Measurements from ENCODE around the gene ANKK1. TPM values are rescaled to one million over a fixed set of nuclear protein-coding genes. Genes with fewer than 3 reads are reported as not detected.

Gene ANKK1
- total RNA-seq, 1 donor from 2014 or later = 0.15 TPM

DNA sequence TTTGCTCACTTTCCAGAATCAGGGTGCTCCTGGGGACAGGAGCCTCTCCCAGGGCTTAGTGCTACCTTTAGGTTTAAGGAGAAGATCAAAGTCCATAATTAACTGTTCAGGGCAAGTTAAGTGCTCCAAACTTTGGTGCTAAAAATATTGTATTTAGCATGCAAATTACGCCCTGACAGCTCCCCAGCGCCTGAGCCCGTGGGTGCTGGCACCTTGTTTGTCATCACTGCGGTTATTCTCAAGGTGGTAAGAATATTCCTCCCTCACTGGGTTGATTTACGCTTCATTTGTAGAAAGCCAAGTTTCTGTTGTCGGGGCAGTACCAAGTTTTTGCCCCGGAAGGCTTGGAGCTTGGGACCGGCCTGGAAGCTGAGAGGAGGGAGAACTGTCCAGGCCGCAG lies 21.3 kb downstream of the ANKK1 start:
- no peak for DNase-seq (ENCODE audit: low read depth)

DNA sequence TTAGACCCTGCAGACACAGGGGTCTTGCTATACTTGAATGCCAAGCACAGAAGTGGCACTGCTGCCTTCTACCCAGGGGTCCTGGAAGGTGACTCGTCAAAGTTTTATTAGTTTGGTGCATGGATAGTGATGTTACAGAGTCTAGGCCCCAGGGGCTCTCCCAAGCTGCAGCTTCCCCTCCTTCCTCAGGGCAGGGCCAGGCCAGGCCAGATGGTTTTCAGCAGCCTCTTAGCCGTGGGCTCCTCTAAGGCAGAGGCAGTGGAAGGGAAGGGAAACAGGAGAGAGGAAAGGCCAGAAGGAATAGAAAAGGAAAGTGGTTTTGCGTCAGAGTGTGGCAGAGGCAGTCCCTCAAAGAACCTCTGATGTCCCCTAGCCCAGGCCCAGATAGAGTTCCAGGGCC lies 21.9 kb downstream of the ANKK1 start:
- no peak for DNase-seq (ENCODE audit: low read depth)

DNA sequence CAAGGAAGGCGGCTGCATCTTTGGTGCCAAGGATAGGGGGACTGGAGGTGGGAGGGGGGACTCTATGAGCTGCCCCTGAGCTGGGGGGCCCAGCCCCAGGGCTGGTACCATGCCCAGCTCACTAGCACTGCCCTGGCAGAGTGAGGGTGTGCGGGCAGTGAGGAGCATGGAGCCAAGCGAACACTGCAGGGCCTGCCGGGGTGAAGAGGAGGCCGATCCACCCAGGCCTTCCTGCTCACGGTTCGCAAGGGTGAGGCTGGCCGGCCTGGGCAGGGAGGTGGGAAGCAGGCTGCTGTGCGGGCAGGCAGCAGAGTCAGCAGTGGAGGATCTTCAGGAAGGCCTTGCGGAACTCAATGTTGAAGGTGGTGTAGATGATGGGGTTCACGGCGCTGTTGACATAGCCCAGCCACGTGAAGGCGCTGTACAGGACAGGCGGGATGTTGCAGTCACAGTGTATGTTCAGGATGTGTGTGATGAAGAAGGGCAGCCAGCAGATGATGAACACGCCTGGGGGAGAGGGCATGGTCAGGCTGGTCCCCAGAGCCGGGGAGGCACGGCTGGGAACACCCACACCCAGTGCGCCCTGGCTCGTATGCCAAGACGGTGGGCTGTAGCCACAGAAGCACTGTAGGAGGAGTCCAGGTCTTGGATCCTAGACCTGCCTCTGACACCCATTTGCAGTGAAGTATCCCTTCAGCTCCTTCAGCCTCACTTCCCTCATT lies 23.0 kb downstream of the ANKK1 start:
- no peak for DNase-seq (ENCODE audit: low read depth)

GRCh38 chr11:113411536-113411935 lies 24.0 kb downstream of the ANKK1 start:
- no peak for DNase-seq (ENCODE audit: low read depth)

DNA sequence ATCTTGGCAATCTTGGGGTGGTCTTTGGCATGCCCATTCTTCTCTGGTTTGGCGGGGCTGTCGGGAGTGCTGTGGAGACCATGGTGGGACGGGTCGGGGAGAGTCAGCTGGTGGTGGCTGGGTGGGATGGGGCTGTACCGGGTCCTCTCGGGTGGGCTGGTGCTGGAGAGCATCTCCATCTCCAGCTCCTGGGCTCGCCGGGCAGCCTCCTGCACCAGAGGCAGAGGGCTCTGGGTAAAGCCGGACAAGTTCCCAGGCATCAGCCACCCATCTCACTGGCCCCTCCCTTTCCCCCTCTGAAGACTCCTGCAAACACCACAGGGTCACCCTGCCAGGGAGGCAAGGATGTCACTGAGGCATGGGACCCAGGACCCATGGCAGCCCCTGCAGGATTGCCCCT lies 25.1 kb downstream of the ANKK1 start:
- no peak for DNase-seq (ENCODE audit: low read depth)

- DNase-seq (ENCODE audit: low read depth) = no peak
These were observed 27.8 kb downstream of the ANKK1 start for GRCh38 chr11:113415343-113415742.

GRCh38 chr11:113417428-113417827 lies 29.8 kb downstream of the ANKK1 start:
- DNase-seq (ENCODE audit: low read depth) = no peak

DNA sequence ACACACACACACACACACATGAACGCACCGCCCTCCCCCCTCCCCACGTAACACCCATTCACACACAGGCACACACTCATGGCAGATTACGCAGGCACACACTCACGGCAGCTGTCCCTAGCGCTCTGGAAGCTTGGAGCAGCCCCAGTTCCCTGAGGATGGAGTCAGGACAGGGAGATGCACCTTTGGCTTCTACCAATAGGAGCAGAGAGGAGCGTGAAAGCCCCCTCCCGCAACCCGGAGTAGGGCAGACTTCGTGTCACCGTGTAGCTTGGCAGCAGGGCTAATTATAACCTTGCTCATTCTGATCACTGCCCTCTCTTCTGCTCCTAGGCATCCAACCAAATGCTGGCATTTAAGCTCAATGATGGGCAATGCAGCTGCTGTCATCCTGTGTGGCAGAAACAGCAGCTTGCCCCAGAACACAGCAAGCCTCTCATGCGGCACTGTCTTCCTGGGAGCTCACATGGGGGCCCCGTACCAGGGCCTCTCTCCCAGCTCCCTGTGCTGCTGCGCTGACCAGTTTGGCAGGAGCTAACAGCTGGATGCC lies 31.9 kb downstream of the ANKK1 start:
- no peak for DNase-seq (ENCODE audit: low read depth)

- no peak for DNase-seq (ENCODE audit: low read depth)
These were observed 33.2 kb downstream of the ANKK1 start for GRCh38 chr11:113420808-113421207.

DNA sequence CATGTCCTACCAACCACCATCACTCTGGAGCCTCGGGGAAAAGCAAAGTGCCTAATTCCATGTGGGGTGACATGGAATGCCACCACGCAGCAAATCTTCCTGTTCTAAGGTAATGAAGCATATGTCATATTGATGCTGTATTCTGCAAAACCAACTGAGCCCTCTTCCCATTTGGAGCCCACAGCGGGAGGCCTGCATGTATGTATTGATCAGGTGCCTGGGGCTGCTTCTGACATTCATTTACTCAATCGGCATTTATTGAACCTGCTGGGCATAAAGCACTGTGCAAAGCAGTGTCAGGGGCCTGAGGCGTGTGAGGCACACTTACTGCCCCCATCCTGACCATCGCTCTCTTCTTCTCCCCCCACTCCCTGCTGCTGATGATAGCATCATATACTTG lies 39.1 kb downstream of the ANKK1 start:
- no peak for DNase-seq (ENCODE audit: low read depth)

DNA sequence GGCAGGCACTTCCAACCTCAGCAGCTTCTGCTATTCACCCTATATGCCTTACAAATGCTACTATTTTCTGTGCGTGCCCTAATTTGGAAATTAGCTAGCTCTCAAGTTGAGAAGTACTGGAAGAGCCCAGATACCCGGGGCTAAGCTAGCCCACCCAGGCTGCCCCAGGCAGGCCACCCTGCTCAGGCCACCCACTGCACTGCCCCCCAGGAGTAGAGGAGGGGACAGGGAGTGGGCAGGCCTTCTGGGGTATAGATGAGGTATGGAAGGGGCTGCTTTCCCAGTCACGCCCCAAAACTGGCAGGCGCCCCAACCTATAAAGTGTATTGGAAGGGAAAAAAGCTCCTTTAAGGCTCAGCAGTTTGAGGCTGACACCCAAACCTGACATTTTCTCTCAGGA lies 44.2 kb downstream of the ANKK1 start:
- no peak for DNase-seq (ENCODE audit: low read depth)

- no peak for DNase-seq (ENCODE audit: low read depth)
These were observed 47.8 kb downstream of the ANKK1 start for GRCh38 chr11:113435190-113435968.

- no peak for DNase-seq (ENCODE audit: low read depth)
These were observed 49.2 kb downstream of the ANKK1 start for GRCh38 chr11:113436672-113437252.

DNA sequence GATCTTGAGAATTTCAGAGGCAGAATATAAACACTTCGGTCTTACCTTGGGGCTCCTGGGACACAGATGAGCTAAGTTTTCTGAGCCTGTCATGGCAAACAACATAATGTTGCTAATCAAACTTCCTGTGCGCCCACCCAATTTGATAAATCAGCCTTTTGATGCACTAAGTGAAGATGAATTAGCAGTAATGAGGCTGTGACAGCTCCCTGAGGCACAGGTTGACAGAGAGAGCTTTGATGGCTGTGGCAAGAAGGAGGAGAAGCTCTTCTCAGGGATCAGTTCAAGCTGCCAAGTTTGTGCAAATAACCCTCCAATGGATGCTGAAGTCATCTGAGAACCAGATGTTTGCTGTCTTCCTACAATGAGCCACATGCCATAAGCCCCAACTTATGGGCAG lies 53.2 kb downstream of the ANKK1 start:
- no peak for DNase-seq (ENCODE audit: low read depth)

DNA sequence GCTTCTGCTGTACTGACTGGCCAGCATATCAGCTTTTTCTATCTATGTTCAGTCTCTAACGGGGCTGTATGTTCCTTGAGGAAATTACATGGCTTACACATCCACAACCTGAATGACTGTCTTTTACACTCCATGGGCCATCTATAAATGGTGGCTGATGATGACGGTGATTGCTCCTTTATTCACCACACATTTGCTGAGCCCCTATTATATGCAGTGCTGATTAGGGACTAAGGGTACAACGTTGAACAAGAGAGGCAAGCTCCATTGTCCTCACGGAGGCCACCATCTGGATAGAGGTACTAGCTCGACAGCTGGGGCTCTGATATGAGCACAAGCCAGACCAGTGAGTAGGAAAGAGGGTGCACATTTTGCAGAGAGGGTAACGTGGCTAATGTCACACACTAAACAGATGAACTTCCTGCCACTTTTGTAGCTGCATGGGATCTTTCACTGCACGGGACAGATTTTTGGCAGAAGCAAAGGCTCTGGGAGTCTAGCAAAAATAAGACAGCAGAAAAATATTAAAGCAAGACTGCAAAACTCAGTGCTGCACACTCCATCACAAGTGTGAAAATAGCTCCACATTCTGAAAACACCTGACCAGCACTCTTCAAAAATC lies 57.0 kb downstream of the ANKK1 start:
- no peak for DNase-seq (ENCODE audit: low read depth)

DNA sequence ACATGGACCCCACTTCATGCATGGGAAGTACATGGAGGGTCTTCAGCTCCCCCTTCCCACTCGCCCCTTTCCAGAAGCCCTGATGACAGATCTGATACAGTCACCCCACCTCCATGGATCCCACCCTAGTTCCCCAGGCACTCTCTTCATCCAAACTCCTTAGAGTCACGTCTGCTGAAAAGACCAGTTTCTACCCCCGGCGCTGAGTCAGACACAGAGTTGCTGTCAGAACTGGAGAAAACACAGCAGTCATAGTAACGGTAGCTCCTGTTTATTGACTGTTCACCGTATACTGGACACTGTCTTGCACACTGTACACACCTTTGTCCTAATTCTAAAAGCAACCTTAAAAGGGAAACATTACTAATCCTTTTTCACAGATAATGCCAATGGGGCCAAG lies 58.5 kb downstream of the ANKK1 start:
- no peak for DNase-seq (ENCODE audit: low read depth)

- no peak for DNase-seq (ENCODE audit: low read depth)
These were observed 59.4 kb downstream of the ANKK1 start for GRCh38 chr11:113446938-113447337.

GRCh38 chr11:113447621-113448315 lies 60.2 kb downstream of the ANKK1 start:
- no peak for DNase-seq (ENCODE audit: low read depth)

DNA sequence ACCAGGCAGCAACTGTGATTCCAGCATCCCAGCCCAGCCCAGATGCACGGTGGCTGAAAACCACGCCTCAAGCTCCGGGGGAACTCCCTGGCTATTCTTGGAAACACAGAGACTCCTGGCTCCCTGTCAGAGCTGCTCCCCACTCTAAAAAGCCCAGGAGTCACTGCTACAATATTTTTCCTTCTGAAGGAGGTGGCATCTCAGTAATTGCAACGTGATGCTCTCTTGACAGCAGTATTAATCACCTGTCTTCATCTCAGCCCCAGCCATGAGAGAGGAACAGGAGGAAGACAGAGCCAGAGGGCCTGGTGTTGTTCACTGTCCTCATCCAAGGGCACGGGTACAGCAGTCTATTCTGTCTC lies 60.7 kb downstream of the ANKK1 start:
- DNase-seq (ENCODE audit: low read depth) = no peak

GRCh38 chr11:113449743-113450142 lies 62.2 kb downstream of the ANKK1 start:
- no peak for DNase-seq (ENCODE audit: low read depth)

All from renal cortical epithelial cell (primary cell).